NCI-H524 treated with DMSO at 0.1 percent for 48 hours (cell line): ENCODE measurements around the gene HEATR5A.
"Not testable (repeated sequence)": the region's sequence is repeated elsewhere in the genome, so short reads cannot be mapped to it uniquely, and the experiment has no call there.

Source experiments
- DNase-seq: peaks from one replicate; lab custom pipeline; 2025; lab: John Stamatoyannopoulos, UW

HEATR5A gene

DNA sequence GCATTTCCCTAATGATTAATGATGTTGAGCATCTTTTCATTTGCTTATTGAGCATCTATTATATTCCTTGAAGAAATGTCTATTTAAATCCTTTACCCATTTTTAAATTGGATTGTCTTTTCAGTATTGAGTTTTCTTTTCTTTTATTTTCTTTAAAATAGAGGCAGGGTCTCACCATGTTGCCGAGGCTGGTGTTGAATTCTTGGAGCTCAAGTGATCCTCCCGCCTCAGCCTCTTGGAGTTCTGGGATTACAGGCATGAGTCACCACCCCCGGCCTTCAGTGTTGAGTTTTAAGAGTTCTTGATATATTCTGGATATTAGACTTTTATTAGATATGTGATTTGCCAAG, 139.5 kb downstream of the HEATR5A start:
- no peak for DNase-seq

DNA sequence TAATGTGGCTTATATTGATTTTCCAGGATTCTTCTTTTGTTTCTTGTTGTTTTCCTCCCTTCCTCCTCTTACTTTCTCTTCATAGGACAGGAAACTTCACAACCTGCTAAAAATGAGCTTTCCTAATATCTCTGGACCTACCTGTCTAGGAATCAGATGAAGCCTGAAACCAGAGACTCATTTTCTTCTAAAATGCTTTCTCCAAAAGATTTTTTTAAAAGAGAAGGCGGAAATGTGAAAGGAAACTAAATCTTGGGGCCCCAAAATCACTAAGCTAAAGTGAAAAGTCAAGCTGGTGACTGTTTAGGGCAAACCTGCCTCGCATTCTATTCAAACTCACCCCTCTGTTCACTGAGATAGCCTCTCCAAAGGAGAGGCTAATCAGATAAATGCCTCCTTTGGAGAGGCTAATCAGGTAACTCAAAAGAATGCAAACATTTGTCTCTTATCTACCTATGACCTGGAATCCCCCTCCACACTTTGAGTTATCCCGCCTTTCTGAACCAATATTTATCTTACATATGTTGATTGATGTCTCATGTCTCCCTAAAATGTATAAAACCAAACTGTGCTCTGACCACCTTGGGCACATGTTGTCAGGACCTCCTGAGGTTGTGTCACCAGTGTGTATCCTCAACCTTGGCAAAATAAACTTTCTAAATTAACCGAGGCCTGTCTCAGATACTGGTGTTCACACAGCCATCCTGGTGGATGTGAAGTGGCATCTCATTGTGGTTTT, 140.0 kb downstream of the HEATR5A start:
- no peak for DNase-seq

DNA sequence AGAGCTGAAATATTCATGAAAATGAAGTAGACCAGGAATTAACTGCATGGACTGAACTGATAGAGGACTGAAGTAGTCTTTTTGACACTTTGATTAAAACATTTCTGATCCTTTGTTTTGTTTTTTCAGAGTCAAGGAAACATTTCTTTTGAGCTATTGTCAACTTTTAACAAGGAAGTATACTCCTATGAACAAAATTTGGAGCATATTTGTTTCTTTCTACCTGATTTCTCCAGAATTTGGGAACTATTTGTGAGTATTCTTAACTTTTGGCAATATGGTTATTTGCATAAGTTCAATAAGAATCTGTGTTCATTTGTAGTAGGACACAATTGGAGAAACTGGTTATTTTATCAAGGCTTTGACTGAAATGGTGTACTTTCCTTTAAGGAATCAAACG, 141.5 kb downstream of the HEATR5A start:
- no peak for DNase-seq

DNA sequence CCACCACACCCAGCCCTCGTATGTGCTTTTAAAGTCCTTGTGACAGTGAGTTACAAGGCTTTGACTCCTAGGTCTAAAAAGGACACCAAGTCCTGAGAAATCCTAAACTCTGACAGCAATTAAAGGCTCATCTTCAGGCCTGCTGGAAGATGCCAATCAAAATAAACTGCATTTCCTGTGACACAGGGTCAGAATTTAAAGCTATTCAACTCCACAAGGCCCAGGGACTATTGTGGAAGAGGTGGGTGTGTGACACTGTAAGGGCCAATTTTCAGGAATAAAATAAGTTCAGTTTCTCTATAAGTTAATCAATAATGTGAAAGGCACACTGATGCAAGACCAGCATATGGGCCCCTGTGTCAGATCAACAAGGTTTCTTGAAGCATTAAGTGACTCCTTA, 143.3 kb downstream of the HEATR5A start:
- DNase-seq, result no peak

DNA sequence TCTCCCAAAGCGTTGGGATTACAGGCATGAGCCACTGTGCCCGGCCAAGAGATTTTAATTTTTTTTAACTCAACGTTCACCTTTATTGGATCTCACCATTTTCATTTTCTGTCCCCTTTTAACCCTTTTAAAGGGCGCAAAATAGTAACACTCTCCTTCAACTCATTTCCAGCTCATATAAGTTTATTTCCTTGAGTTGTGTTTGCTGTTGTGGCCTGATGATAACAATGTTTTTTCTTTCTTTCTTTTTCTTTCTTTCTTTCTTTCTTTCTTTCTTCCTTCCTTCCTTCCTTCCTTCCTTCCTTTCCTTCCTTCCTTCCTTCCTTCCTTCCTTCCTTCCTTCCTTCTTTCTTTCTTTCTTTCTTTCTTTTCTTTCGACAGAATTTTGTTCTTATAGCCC, 143.9 kb downstream of the HEATR5A start:
- not testable (repeated sequence) for DNase-seq

DNA sequence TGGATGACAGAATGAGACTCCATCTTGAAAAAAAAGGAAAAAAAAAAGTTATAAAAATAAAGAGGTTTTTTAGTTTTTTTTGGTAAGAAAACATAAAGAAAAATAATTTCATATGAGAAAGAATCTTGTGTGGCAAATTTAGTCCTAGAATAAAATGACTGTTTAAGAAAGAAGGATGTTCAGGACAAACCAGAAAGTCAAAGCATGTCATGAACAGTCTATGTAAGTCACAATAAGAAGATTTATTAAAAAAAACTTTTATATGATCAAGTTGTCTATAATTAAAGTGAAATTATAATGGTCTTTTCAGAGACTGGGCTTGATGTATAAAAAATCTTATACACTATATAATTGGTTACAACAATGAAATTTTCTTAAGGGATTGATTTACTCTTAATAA, 144.6 kb downstream of the HEATR5A start:
- no peak for DNase-seq

DNA sequence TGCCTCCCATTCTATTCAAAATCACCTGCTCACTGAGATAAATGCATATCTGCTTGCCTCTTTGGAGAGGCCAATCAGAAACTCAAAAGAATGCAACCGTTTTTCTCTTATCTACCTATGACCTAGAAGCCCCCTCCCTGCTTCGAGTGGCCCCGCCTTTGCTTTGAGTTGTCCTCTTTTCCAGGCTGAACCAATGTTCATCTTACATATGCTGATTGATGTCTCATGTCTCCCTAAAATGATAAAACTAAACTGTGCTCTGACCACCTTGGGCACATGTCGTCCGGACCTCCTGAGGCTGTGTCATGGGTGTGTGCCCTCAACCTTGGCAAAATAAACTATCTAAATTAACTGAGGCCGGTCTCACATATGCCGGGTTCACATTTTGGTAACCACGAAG, 148.7 kb downstream of the HEATR5A start:
- no peak for DNase-seq

DNA sequence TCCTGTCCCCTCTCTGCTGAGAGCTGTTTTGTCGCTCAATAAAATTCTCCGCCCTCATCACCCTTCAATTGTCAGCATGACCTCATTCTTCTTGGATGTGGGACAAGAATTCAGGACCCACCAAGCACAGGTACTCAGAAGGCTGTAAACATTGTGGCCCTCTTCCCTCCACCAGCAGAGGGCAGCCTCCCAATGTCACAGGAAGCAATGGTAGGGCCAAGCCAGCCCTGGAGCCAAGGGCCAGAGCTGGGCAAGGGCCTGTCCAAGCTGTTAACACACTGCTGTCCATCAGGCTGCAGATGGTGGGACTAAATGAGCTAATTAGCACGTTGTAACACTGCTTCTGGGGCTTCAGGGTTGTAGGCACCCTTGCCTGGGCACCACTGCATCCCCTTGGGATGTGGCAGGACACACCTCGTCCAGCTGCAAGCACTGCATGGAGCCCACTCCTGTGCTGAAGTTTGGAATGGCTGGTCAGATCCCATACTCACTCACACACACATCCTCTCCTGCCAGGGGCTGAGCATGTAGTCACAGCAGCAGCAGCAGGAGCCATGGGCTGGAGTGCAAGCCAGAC, 150.1 kb downstream of the HEATR5A start:
- no peak for DNase-seq

DNA sequence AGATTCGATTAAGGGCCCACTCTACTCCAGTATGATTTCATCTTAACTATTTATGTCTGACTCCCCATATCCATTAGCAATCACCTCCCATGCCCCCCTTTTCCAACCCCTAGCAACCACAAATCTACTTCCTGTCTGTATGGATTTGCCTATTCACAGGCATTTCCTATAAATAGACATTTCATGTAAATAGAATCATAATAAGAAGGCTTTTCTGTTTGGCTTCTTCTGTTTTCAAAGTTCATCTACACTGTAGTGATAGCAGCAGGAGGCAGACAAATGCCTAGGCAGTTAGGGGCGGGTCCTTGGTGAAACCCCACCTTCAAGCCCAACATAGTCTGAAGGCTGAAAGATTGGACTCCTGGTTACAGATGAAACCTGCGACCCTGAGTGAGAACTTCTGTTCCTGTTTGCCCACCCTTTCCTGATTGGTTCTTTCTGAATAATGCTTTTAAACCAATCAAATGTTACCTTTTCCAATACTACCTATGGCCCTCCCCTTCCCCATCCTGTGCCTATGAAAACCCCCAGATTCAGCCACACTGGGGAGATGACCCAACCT, 150.6 kb downstream of the HEATR5A start:
- DNase-seq, result no peak

DNA sequence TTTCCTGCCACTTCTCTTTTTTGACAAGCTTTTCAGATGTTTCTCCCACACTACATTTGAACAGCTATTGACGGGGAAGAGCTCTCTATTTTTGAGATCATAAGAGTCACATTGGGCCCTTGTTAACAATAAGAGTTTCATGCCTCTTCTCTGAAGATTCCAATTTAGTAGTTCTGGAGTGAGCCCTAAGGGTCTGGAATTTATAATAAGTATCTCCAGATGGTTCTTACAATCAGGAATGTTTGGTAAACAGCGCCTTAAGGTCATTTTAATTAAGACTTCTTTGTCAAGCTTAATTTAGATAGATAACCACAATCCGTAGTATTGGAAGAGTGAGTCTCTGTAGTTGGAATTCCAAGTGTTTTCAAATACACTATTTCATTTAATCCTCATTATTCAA, 152.1 kb downstream of the HEATR5A start:
- no peak for DNase-seq

DNA sequence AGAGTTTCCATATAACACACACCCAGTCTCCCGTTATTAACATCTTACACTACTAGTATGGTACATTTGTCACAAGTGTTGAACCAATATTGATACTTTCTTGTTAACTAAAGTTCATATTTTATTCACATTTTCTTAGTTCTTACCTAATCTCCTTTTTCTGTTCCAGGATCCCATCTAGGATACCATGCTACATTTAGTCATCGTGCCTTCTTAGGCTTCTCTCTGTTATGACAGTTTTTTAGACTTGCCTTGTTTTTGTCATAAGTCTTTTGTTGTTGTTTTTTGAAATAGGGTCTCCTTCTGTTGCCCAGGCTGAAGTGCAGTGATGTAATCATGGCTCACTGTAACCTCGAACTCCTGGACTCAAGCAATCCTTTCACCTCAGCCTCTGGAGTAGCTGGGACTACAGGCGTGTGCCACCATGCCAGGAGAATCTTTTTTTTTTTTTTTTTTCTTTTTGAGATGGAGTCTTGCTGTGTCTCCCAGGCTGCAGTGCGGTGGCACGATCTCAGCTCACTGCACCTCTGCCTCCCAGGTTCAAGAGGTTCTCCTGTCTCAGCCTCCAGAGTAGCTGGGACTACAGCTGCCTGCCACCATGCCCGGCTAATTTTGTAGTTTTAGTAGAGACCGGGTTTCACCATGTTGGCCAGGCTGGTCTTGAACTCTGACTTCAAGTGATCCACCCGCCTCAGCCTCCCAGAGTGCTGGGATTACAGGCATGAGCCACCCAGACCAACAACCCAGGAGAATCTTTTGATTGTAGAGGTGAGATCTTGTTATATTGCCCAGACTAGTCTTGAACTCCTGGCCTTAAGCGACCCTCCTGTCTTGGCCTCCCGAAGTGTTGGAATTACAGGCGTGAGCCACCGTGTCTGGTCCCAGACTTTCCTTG, 153.7 kb downstream of the HEATR5A start:
- DNase-seq, result no peak

DNA sequence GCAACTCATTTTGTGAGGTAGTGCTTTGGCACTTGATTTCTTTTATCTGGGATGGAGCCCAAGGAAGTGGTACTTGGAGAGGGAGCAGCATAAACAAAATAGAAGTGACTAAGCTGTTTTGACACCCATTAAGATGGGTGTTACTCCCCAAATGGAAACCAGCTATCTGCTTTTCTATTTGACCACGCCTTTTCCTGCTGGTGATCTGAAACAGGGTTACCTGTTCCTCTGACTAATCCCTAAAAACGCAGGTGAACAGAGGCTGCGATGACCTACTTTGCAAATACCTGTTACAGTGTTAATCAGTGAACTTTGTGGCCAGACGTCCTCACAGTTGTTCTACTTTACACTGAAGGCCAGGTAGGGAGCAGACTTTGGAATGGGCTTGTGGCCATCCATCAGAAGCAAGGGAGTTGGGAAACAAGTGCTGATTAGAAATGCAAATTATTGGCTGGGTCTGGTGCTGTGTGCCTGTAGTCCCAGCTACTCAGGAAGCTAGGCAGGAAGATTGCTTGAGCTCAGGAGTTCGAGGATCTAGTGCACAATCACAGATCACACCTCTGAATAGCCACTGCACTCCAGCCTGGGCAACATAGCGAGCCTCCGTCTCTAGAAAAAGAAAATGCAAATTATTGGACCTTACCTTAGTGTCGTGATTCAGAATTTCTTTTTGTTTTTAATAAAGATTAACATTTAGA, 154.5 kb downstream of the HEATR5A start:
- no peak for DNase-seq

DNA sequence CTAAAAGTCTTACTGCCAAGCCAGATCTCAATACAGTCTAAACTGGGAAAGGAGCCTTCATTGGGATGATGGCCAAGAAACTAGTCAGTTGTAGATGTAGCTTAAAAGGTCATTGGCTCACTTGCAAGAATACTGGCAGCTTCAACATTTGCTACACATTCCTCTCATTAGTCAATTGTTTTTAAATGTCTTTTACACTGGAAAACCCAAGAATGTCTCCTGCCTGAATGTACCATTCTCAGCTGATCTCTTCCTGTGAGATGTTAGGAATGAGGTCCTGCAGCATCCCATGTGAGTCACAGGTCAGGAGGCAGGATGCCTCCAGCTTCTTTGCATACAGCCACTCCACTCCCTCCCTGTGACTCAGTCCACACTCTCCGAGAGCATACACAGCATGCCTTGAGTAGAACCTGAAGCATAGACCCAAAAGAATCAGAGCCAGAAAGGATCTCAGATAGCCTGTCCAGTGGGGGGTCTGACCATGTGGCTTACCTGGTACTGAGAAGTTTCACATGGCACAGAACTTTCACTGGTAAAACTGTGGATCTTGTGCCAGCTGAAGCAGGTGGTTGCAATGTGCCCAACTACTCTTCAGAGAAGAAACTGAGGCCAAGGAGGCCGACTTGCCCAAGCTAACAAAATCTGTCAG, 156.7 kb downstream of the HEATR5A start:
- no peak for DNase-seq

DNA sequence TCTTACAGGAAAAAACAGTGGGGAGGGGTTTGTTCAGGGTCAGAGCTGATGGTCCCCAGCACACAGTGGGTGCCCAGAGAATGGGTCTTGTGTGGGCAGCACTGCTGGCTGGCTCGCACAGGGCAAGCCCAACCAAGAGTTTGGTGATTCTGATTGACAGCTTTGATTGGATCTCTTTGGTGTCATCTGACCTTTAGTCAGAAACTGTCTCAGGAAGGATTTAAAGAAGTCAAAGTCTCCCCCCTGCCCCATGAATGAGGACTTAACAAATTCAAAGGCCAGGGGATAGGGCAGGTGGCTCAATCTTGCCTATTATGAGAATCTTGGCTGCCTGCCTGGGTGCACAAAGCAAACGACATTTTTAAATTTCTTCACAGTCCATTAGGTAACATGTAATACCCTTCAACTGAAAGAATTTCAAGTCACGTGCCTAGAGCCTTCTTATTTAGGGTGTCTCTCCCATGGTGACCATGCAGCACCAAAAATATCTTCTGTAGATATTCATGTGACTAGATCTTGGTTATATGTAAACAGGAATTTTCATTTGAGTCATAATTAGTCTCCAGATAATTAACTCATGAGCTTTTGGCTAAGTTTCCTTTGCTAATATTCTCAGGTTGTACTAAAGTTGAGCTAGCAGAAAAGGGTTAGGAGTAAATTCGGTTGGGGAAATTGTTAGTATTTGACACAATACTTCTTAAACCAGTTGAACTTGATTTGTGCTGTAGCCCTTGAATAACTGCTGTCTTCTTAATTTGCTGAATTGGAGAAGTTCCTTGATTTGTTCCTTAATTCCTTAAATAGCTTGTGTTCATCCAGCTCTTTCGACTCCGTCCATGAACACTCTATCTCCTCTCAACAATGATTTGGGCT, 158.3 kb downstream of the HEATR5A start:
- no peak for DNase-seq

DNA sequence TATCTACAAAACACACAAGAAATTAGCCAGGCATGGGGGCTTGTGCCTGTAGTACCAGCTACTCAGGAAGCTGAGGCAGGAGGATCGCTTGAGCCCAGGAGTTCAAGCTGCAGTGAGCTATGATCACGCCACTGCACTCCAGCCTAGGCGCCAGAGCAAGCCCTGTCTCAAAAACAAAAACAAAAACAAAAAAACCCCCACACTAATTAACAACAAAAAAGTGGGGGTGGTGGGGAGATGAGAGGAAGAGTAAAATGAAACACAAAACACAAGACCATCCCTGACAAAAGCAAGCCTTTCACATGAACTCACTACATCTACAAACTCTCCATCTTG, 158.9 kb downstream of the HEATR5A start:
- no peak for DNase-seq

DNA sequence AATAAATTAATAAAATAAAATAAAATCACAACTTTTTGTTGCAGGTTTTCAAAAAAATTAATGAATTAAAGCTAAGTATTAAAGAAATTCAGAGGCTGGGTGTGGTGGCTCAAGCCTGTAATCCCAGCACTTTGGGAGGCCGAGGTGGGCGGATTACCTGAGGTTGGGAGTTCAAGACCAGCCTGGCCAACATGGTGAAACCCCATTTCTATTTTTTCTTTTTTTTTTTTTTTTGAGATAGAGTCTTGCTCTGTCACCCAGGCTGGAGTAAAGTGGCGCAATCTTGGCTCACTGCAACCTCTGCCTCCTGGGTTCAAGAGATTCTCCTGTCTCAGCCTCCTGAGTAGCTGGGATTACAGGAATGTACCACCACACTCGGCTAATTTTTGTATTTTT, 161.3 kb downstream of the HEATR5A start:
- not testable (repeated sequence) for DNase-seq

DNA sequence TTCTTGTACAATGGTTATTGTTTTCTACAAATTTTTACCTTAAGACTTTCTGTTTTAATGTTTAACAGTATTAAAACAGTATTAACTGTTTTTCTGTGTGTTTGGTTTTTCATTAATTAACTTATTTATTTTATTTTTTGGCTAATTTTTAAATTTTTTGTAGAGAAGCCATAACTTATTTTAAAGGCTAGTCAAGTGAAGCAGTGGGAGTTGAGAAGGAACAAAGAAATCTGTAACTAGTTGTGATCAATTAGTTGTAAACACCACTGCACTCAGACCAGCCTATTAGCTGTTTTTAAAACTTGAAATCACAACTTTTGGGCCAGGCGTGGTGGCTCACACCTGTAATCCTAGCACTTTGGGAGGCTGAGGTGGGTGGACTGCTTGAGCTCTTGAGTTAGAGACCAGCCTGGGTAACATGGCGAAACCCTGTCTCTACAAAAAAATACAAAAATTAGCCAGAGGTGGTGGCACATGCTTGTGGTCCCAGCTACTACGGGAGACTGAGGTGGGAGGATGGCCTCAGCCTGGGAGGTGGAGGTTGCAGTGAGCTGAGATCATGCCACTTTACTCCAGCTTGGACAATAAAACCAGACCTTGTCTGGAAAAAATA, 161.8 kb downstream of the HEATR5A start:
- no peak for DNase-seq

DNA sequence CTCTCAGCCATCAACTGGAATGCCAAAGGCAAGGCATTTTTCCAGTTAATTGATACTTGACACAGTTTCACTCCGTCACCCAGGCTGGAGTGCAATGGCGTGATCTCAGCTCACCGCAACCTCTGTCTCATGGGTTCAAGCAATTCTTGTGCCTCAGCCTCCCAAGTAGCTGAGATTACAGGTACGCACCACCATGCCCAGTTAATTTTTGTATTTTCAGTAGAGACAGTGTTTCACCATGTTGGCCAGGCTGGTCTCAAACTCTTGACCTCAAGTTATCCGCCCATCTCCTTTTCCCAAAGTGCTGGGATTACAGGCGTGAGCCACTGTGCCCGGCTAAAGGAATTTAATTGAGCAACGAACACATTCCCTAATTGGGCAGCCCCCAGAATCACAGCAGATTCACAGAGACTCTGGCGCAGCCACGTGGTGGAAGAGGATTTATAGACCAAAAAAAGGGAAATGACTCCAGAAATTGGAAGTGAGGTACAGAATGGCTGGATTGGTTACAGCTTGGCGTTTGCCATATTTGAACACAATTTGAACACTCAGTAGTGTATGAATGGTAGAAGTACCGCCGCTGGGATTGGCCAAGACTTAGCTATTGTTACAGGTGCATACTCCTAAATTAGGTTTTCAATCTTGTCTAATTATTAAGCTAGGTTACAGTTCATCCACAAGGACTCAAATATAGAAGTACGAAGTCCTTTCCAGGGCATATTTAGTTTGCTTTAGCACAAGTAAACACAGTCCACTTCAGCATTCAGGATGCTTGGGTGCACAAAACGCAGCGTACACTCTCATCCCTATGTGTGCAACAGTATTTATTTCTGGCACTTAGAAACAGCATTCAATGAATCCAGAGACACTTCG, 162.6 kb downstream of the HEATR5A start:
- DNase-seq, result not testable (repeated sequence)

DNA sequence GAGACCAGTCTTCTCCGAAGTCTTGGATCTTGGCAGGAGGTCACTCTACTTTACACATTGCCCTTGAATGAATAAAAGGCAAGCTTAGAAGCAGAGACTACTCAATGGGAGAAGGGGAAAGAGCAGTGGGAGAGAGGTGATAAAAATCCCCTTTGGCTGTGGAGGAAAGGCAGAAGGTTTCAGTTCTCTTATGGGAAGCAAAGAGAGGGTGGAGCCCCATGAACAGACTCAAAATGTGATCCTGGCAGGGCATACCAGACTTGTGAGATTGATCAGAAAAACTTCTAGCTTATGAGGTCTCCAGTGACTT, 163.2 kb downstream of the HEATR5A start:
- DNase-seq, result no peak
